Measurements from ENCODE around the gene CDC42.

The CDC42 gene

DNA sequence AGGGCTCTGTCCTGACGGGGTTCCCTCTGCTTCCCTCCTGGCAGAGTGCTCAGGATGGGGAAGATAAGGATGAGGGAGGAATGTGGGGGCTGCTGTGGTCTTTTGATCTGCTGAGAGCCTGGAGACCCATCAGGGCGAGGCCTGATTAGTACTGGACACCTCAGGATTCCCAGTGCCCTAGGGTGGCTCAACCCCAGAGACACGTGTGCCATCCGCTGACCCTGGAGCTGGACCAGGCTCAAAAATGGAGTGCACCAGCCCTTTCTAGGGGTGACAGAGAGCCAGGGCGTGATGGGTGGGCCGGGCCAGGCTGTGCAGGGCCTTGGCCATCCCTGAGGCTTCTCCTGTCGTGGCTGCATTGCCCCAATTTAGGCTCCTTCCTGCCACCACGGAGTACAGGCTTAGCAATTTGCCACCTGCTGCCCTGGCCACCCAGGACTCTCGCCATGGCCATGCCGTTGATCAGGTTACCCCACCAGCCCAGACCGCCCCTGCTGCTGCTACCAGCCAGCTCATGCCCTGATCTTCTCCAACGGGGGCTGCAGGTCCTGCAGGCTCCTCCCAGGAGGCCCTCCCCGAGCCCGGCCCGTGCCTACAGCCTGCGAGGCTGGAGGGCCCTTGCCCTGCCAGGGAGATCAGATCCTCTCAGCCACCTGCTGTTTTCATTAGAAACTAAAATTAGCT lies 80.9 kb downstream of the CDC42 start:
- DNase-seq = no peak
- H3K4me1 ChIP-seq (ENCODE audit: control insufficient read depth, insufficient read depth, low read length, poor library complexity, severe bottlenecking) = no peaks in the 10 kb centered on the region
- H3K4me3 ChIP-seq (ENCODE audit: insufficient read depth, low read depth, low read length, poor library complexity, severe bottlenecking) = no peak overlapping the region
- no peaks in the 10 kb centered on the region for H3K27me3 ChIP-seq (replicated peaks; ENCODE audit: control insufficient read depth, insufficient read depth, low read length, poor library complexity, severe bottlenecking)
- no peaks in the 10 kb centered on the region for H3K36me3 ChIP-seq (ENCODE audit: control insufficient read depth, insufficient read depth, low read length)
- H3K9me3 ChIP-seq (ENCODE audit: control insufficient read depth, low read length) = no peaks in the 10 kb centered on the region
- H3K27ac ChIP-seq (ENCODE audit: insufficient read depth, low read length, poor library complexity, severe bottlenecking) = no peak overlapping the region

DNA sequence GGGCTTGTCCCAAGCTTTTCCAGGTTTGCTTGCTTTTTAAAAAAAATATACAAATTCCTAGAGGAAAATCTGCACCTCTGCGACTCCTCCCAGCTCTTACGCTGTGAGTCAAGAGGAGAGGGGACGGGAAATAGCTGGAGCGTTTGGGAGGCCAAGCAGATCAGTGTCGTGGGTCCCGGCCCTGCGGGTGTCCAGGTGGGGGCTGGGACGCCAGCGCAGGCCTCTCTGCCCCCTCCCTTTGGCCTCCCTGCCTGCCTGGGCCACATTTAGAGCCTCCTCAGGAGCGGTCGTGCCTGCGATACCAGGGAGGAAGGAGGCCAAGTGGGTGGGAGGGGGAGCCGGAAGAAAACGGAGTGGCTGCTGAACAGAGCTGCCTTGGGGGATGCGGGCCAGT lies 81.4 kb downstream of the CDC42 start:
- Histone ChIP-seq H3K9me3 (ENCODE audit: control insufficient read depth, low read length) (no peaks in the 10 kb centered on the region), H3K27ac (ENCODE audit: insufficient read depth, low read length, poor library complexity, severe bottlenecking) (no peak overlapping the region), H3K4me1 (ENCODE audit: control insufficient read depth, insufficient read depth, low read length, poor library complexity, severe bottlenecking) (no peaks in the 10 kb centered on the region), H3K27me3 (replicated peaks; ENCODE audit: control insufficient read depth, insufficient read depth, low read length, poor library complexity, severe bottlenecking) (no peaks in the 10 kb centered on the region), H3K36me3 (ENCODE audit: control insufficient read depth, insufficient read depth, low read length) (no peaks in the 10 kb centered on the region), H3K4me3 (ENCODE audit: insufficient read depth, low read depth, low read length, poor library complexity, severe bottlenecking) (no peak overlapping the region)
- no peak for DNase-seq

- H3K27ac ChIP-seq (ENCODE audit: insufficient read depth, low read length, poor library complexity, severe bottlenecking) = no peak overlapping the region
- H3K36me3 ChIP-seq (ENCODE audit: control insufficient read depth, insufficient read depth, low read length) = no peaks in the 10 kb centered on the region
- no peaks in the 10 kb centered on the region for H3K9me3 ChIP-seq (ENCODE audit: control insufficient read depth, low read length)
- no peak overlapping the region for H3K4me3 ChIP-seq (ENCODE audit: insufficient read depth, low read depth, low read length, poor library complexity, severe bottlenecking)
- DNase-seq = no peak
- H3K27me3 ChIP-seq (replicated peaks; ENCODE audit: control insufficient read depth, insufficient read depth, low read length, poor library complexity, severe bottlenecking) = peaks cover 7% of the 10 kb centered on the region
- peaks cover 4% of the 10 kb centered on the region for H3K4me1 ChIP-seq (ENCODE audit: control insufficient read depth, insufficient read depth, low read length, poor library complexity, severe bottlenecking)
Observed at GRCh38 chr1:22137004-22137720, 84.7 kb downstream of the CDC42 start.

GRCh38 chr1:22139066-22139594 lies 86.6 kb downstream of the CDC42 start:
- no peak overlapping the region for H3K27ac ChIP-seq (ENCODE audit: insufficient read depth, low read length, poor library complexity, severe bottlenecking)
- no peaks in the 10 kb centered on the region for H3K9me3 ChIP-seq (ENCODE audit: control insufficient read depth, low read length)
- no peaks in the 10 kb centered on the region for H3K36me3 ChIP-seq (ENCODE audit: control insufficient read depth, insufficient read depth, low read length)
- DNase-seq = no peak
- H3K4me1 ChIP-seq (ENCODE audit: control insufficient read depth, insufficient read depth, low read length, poor library complexity, severe bottlenecking) = peaks cover 7% of the 10 kb centered on the region
- peaks cover 17% of the 10 kb centered on the region for H3K27me3 ChIP-seq (replicated peaks; ENCODE audit: control insufficient read depth, insufficient read depth, low read length, poor library complexity, severe bottlenecking)
- no peak overlapping the region for H3K4me3 ChIP-seq (ENCODE audit: insufficient read depth, low read depth, low read length, poor library complexity, severe bottlenecking)

DNA sequence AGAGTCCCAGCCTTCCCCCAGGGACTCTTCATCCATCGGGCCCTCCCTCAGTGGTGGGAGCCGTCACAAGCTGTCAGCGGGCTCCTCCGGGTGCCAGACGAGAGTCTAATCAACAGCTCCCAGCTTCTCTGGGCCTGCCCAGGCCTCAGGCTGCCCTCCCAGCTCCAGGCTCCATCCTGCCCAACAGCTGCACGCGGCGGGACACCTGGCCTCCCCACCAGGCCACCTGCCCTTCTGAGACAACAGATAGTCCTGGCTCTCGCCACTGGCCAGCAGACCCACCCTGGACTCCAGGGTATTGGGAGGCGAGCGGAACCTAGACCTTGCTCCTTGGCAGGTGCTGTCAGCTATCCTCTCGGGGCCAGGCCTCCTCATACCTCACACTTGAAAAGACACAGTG lies 87.3 kb downstream of the CDC42 start:
- H3K4me1 ChIP-seq (ENCODE audit: control insufficient read depth, insufficient read depth, low read length, poor library complexity, severe bottlenecking) = peaks cover 7% of the 10 kb centered on the region
- DNase-seq = no peak
- H3K27ac ChIP-seq (ENCODE audit: insufficient read depth, low read length, poor library complexity, severe bottlenecking) = no peak overlapping the region
- H3K9me3 ChIP-seq (ENCODE audit: control insufficient read depth, low read length) = no peaks in the 10 kb centered on the region
- H3K27me3 ChIP-seq (replicated peaks; ENCODE audit: control insufficient read depth, insufficient read depth, low read length, poor library complexity, severe bottlenecking) = peaks cover 23% of the 10 kb centered on the region
- no peaks in the 10 kb centered on the region for H3K36me3 ChIP-seq (ENCODE audit: control insufficient read depth, insufficient read depth, low read length)
- no peak overlapping the region for H3K4me3 ChIP-seq (ENCODE audit: insufficient read depth, low read depth, low read length, poor library complexity, severe bottlenecking)
